CD4-positive, alpha-beta T cell treated with Interleukin-6 at 100 ng/mL for 8 hours (primary cell): ENCODE measurements around the gene IL36RN.
A peak's percentile ranks its signal among the peaks of the same experiment; 100 is the strongest.
"Not testable (repeated sequence)": the region's sequence is repeated elsewhere in the genome, so short reads cannot be mapped to it uniquely, and the experiment has no call there.

ENCODE experiments used
- DNase-seq: peaks from one replicate; pipeline ENCODE4 v3.0.0-alpha.2; 2020; ENCODE audit warnings: mixed read lengths, low spot score

Gene IL36RN

DNA sequence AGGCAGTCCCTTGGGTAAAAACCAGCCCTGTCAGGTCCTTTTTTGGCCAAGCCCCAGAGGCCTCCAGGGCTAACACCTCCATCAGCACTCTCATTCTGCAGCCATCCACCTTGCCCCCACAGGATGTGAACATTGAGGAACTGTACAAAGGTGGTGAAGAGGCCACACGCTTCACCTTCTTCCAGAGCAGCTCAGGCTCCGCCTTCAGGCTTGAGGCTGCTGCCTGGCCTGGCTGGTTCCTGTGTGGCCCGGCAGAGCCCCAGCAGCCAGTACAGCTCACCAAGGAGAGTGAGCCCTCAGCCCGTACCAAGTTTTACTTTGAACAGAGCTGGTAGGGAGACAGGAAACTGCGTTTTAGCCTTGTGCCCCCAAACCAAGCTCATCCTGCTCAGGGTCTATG is 16.0 kb downstream of the IL36RN start:
- DNase-seq = no peak

DNA sequence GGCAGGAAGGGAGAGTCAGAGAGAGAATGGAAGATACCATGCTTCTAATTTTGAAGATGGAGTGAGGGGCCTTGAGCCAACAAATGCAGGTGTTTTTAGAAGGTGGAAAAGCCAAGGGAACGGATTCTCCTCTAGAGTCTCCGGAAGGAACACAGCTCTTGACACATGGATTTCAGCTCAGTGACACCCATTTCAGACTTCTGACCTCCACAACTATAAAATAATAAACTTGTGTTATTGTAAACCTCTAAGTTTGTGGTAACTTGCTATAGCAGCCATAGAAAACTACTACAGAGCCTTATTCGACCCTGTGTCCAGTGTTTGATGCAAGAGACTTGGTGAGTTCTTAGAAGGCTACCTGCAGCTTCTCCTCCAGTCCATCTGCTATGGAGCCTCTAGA is 16.6 kb downstream of the IL36RN start:
- DNase-seq = no peak

- DNase-seq = no peak
These were observed 18.1 kb downstream of the IL36RN start for GRCh38 chr2:113076954-113077669.

DNA sequence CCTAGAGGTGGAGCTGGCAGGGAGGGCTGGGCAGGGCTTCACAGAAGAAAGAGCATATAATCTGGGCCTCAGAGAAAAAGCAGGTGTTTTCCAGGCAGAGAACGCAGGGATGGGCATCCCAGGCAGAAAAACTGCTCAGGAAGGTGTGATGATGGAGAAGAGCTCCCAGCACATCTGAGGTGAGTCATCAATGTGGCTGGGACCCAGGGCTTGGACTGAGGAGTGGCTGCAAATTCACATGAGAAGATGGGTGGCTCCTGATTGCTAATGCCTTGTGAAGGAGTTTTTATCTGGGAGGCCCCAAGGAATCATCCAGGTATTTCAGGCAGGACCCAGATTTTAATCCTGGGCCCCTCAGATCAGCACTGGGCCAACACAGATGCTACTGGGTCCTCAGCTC is 18.9 kb downstream of the IL36RN start:
- DNase-seq = no peak

DNA sequence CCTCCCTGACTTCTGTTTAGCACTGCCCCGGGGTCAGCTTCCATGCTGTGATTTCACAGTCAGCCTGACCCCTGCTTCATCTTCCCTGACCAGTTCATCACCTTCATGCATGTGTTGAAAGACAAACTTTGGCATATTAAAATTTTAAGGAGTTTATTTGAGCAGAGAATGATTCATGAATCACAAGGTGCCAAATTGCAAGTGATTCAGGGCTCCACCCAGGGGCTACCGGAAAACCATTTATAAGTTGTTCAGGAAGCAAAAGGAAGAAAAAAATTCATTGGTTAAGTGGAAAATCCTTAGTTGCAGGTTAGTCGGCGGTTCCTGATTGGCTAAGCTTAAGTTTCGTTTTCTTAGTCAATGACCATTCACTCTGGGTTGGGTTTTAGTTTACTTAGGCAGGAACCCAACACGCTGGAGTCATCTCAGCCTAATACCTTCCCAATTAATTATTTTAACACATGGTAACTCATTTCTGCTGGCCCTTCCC is 19.4 kb downstream of the IL36RN start:
- DNase-seq = no peak

GRCh38 chr2:113079131-113079530 is 20.1 kb downstream of the IL36RN start:
- DNase-seq = no peak

DNA sequence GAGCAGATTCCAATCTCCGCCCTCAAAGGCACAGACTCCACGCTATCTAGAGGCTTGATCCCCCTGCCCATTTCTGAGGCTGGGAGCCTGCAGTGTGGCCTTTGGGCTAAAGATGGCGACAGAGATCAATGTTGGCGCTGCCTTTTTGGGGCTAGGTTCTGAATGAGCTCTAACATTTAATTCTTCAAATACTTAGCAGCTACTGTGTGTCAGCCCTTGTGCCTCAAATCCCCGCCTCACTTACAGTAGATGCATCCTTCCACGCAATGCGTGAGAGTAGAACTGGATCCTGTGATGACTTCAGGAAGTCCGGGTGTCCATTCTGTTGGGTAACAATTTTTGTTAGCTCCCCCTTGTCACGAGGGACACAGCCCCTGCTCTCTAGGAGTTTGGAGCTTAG is 21.1 kb downstream of the IL36RN start:
- DNase-seq = peak; percentile 27

- DNase-seq = no peak
These were observed 22.7 kb downstream of the IL36RN start for GRCh38 chr2:113081488-113082210.

DNA sequence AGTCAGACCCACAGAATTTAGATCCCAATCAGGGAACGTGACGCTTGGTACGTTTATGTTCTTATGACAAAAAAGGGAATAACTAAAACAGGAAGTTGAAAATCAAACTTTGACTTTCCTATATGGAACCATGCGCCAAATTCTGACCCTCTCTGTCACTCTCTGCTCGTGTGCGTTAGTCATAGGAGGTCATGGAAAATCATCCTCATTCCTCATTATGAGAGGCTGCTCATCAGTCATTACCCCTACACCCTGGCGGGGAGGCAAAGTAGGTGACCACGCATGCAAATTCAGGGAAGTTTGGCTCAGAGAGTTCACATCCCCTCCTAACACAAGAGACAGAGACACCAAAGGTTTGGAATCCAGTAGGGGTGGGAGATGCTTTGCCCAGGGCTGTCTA is 24.3 kb downstream of the IL36RN start:
- DNase-seq = no peak

DNA sequence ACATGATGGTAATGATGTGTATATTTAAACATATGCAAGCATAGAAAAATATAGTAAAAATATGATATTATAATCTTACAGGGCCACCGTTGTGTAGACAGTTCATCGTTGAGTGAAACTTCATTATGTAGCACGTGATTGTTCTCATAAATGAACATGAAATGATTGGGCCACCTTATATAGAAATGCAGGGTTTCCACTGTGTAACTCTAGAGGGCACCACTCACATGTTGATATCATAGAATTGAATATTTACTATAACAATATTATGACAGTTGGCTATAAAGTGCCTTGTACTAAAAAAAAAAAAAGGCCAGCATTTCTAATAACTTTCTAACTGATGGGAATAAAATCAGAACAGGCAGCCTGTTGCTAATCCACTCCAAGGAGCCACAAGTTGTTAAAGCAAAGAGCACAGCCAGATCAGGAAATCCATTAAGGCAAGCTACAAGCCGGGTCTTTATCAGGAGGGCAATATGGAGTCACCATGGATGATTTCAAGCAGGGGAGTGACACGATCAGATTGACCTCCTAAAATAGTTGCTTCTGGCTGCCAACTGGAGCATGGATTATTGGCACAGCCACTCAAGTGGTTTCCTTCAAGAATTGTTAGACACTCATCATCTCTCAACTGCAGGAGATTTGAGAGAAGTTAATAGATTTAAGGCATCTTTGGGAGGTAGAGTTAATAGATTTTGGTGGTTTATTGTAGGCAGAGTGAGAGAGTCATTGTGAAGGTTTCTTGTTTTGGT is 25.4 kb downstream of the IL36RN start:
- DNase-seq = no peak

DNA sequence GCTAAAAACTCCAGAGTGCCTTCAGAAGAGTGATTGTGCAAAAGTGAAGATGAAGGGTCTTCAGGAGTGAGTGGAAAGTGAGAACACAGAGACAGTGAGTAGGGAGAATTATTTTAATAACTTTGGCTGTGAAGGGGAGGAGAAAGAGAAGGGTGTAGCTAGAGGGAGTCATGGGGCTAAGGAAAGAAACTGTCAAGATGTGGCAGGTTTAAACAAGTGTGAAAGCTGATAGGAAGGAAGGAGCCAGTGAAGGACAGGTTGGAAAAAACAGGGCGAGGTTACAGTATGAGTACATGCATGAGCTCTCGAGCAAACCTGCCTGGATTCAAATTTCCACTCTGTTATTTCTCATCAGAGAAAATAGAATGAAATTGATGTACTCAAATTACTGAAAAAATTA is 26.5 kb downstream of the IL36RN start:
- no peak for DNase-seq

DNA sequence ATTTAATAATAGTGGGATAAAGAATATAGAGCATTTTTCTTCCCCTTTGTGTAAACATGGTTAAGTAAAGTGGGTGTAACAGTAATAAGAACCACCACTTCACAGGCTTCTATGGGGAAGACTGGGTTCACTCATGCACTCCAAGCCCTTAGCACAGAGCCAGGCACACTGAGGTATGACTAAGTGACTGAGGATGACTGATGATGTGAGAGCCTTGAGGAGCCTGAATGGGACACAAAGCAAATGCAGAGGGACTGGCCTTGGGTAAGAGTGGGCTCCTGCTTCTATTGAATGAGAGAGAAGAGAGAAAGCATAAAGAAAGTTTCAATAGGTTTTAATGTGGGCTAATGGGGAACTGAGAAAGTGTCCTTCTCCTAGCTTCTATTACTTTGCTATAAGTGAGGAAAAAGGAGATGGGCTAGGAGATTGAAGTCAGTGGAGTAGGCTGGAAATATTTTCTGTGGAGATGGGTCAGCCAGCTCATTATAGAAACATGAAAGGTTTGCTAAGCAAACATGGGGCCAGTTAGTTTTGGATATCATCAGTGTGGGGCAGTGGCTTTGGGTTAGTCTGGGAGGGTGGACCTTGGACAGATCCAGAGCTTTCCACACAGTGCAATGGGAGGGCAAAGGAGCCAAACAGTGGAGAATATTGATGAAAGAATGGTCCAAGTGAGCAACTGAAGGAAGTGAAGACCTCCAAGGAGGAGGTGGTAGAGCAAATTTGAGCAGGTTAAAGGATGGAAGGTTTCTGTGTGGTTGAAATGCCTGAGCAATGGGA is 29.4 kb downstream of the IL36RN start:
- no peak for DNase-seq

- no peak for DNase-seq
These were observed 30.9 kb downstream of the IL36RN start for GRCh38 chr2:113089916-113090315.

GRCh38 chr2:113091231-113091896 is 32.4 kb downstream of the IL36RN start:
- DNase-seq = no peak

GRCh38 chr2:113092864-113093612 is 34.0 kb downstream of the IL36RN start:
- DNase-seq = no peak

GRCh38 chr2:113093613-113093977 is 34.6 kb downstream of the IL36RN start:
- DNase-seq = no peak

DNA sequence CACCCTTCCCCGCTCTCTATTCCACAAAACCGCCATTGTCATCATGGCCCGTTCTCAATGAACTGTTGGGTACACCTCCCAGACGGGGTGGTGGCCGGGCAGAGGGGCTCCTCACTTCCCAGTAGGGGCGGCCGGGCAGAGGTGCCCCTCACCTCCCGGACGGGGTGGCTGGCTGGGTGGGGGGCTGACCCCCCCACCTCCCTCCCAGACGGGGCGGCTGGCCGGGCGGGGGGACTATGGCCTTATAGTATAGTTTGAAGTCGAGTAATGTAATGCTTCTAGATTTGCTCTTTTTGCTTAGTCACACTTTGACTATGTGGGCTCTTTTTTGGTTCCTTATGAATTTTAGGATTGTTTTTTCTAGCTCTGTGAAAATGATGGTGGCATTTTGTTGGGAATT is 37.3 kb downstream of the IL36RN start:
- DNase-seq = not testable (repeated sequence)

DNA sequence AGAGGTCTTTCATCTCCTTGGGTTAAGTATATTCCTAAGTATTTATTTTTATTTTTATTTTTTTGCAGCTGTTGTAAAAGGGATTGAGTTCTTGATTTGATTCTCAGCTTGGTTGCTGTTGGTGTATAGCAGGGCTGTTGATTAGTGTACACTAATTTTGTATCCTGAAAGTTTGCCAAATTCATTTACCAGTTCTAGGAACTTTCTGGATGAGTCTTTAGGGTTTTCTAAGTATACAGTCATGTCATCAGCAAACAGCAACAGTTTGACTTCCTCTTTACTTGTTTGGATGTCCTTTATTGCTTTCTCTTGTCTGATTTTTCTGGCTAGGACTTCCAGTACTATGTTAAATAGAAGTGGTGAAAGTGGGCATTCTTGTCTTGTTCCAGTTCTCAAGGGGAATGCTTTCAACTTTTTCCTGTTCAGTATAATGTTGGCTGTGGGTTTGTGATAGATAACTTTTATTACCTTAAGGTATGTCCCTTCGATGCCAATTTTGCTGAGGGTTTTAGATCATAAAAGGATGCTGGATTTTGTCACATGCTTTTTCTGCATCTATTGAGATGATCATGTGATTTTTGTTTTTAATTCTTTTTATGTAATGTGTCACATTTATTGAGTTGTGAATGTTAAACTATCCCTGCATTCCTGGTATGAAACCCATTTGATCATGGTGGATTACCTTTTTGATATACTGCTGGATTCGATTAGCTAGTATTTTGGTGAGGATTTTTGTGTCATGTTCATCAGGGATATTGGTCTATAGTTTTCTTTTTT is 38.0 kb downstream of the IL36RN start:
- DNase-seq = not testable (repeated sequence)

DNA sequence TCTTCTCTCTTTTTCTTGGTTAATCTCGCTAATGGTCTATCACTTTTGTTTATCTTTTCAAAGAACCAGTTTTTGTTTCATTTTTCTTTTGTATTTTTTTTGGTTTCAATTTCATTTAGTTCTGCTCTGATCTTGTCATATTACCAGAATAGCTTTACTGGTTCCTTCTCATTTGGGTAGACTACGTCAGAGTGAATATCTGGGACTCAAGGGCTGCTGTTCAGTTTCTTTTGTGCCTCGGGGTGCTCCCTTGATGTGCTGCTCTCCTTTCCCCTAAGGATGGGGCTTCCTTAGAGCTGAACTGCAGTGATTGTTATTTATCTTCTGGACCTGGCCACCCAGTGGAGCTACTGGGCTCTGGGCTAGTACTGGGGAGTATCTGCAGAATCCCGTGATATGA is 39.0 kb downstream of the IL36RN start:
- DNase-seq = no peak

GRCh38 chr2:113098532-113098931 is 39.5 kb downstream of the IL36RN start:
- no peak for DNase-seq
